WTC11 (cell line): ENCODE data around the gene A1BG.

ENCODE experiments used
- CTCF ChIP-seq: fragments of 200-600 bp; IDR thresholded peaks from 2 replicates; pipeline ENCODE4 v1.8.0; 2022; ENCODE audit warnings: antibody characterized with exemption
- ZBTB21 ChIP-seq: sonication (generic); formaldehyde crosslinking; IDR thresholded peaks from 2 replicates; pipeline ENCODE4 v1.8.1; 2023; ENCODE audit warnings: mild to moderate bottlenecking, missing genetic modification reagents, borderline replicate concordance

GRCh38 chr19:58351990-58352755 lies 1.1 kb downstream of the A1BG start:
- TF ChIP-seq CTCF = no peak
- TF ChIP-seq ZBTB21 = no peak
